HG03135 (cell line): Measurements from ENCODE around the gene CFAP251.
"Not testable (repeated sequence)": the region's sequence is repeated elsewhere in the genome, so short reads cannot be mapped to it uniquely, and the experiment has no call there.

Experiments
- ATAC-seq: cut with Tn5 transposase; IDR thresholded peaks from one replicate; pipeline ENCODE4 v1.9.1; 2021; ENCODE audit warnings: mild to moderate bottlenecking, moderate library complexity; ENCODE audit not compliant: unreplicated experiment

Gene CFAP251

GRCh38 chr12:121974026-121974985 is 55.9 kb downstream of the CFAP251 start:
- ATAC-seq: no peak

GRCh38 chr12:121975021-121975420 is 56.6 kb downstream of the CFAP251 start:
- ATAC-seq: no peak

GRCh38 chr12:121976950-121977349 is 58.6 kb downstream of the CFAP251 start:
- ATAC-seq: no peak

GRCh38 chr12:121980191-121980891 is 61.9 kb downstream of the CFAP251 start:
- ATAC-seq: peak; percentile 48

- no peak for ATAC-seq
Observed at GRCh38 chr12:121980892-121981272, 62.5 kb downstream of the CFAP251 start.

- ATAC-seq: no peak
Observed at GRCh38 chr12:121981456-121981855, 63.1 kb downstream of the CFAP251 start.

GRCh38 chr12:121982950-121983349 is 64.6 kb downstream of the CFAP251 start:
- ATAC-seq: no peak

GRCh38 chr12:121983536-121984210 is 65.3 kb downstream of the CFAP251 start:
- ATAC-seq: no peak

GRCh38 chr12:121986489-121987245 is 68.3 kb downstream of the CFAP251 start:
- ATAC-seq: no peak

GRCh38 chr12:121988519-121988918 is 70.1 kb downstream of the CFAP251 start:
- not testable (repeated sequence) for ATAC-seq

GRCh38 chr12:121989276-121990113 is 71.1 kb downstream of the CFAP251 start:
- ATAC-seq: no peak

GRCh38 chr12:121990114-121990647 is 71.8 kb downstream of the CFAP251 start:
- ATAC-seq: no peak

- peak; percentile 64 for ATAC-seq
Observed at GRCh38 chr12:121990692-121991603, 72.6 kb downstream of the CFAP251 start.

GRCh38 chr12:121992059-121992879 is 73.9 kb downstream of the CFAP251 start:
- ATAC-seq: peak; percentile 74

GRCh38 chr12:121996050-121996944 is 77.9 kb downstream of the CFAP251 start:
- no peak for ATAC-seq

GRCh38 chr12:121996945-121997612 is 78.7 kb downstream of the CFAP251 start:
- ATAC-seq: no peak
